NCI-H69 (cell line): ENCODE data around the gene CNTNAP4.

Experiments
- DNase-seq: peaks from one replicate; lab custom pipeline; 2025; lab: John Stamatoyannopoulos, UW

Gene CNTNAP4

GRCh38 chr16:76309639-76310335 lies 32.6 kb downstream of the CNTNAP4 start:
- no peak for DNase-seq

GRCh38 chr16:76311260-76311659 lies 34.1 kb downstream of the CNTNAP4 start:
- DNase-seq = no peak

- no peak for DNase-seq
Observed at GRCh38 chr16:76318565-76318964, 41.4 kb downstream of the CNTNAP4 start.

- no peak for DNase-seq
Observed at GRCh38 chr16:76329106-76329505, 51.9 kb downstream of the CNTNAP4 start.

GRCh38 chr16:76335180-76335974 lies 58.2 kb downstream of the CNTNAP4 start:
- DNase-seq = no peak

GRCh38 chr16:76336112-76336511 lies 58.9 kb downstream of the CNTNAP4 start:
- no peak for DNase-seq

- DNase-seq = no peak
Observed at GRCh38 chr16:76338472-76338871, 61.3 kb downstream of the CNTNAP4 start.

GRCh38 chr16:76343769-76344168 lies 66.6 kb downstream of the CNTNAP4 start:
- no peak for DNase-seq

GRCh38 chr16:76345163-76345661 lies 68.0 kb downstream of the CNTNAP4 start:
- DNase-seq = no peak

GRCh38 chr16:76346210-76346609 lies 69.0 kb downstream of the CNTNAP4 start:
- no peak for DNase-seq

- no peak for DNase-seq
Observed at GRCh38 chr16:76351441-76351840, 74.2 kb downstream of the CNTNAP4 start.

- DNase-seq = no peak
Observed at GRCh38 chr16:76360404-76360803, 83.2 kb downstream of the CNTNAP4 start.

GRCh38 chr16:76370344-76370743 lies 93.1 kb downstream of the CNTNAP4 start:
- DNase-seq = no peak

- DNase-seq = no peak
Observed at GRCh38 chr16:76371441-76371840, 94.2 kb downstream of the CNTNAP4 start.

- no peak for DNase-seq
Observed at GRCh38 chr16:76373998-76374397, 96.8 kb downstream of the CNTNAP4 start.

GRCh38 chr16:76376988-76377387 lies 99.8 kb downstream of the CNTNAP4 start:
- no peak for DNase-seq

GRCh38 chr16:76378020-76378419 lies 100.8 kb downstream of the CNTNAP4 start:
- DNase-seq = no peak

- no peak for DNase-seq
Observed at GRCh38 chr16:76381096-76381495, 103.9 kb downstream of the CNTNAP4 start.

- no peak for DNase-seq
Observed at GRCh38 chr16:76385601-76386230, 108.5 kb downstream of the CNTNAP4 start.

GRCh38 chr16:76386784-76387183 lies 109.6 kb downstream of the CNTNAP4 start:
- DNase-seq = no peak

- no peak for DNase-seq
Observed at GRCh38 chr16:76387994-76388393, 110.8 kb downstream of the CNTNAP4 start.

- DNase-seq = no peak
Observed at GRCh38 chr16:76389126-76389525, 111.9 kb downstream of the CNTNAP4 start.

GRCh38 chr16:76390476-76390875 lies 113.3 kb downstream of the CNTNAP4 start:
- DNase-seq = no peak
